Immature natural killer cell (primary cell): ENCODE data around the gene NFKB1. TPM values are rescaled to one million over a fixed set of nuclear protein-coding genes. Genes with fewer than 3 reads are reported as not detected.

Experiments
- DNase-seq, 3 donors: peaks; one replicate each; pipeline ENCODE4 v3.0.0; 2022; ENCODE audit warnings: mixed read lengths in 1 of 3
- H3K27ac Mint-ChIP-seq, 6 donors: one replicate each; pipeline ENCODE4 v1.8.0; 2020; ENCODE audit warnings: mixed read lengths in 6 of 6, mild to moderate bottlenecking in 5 of 6, inconsistent platforms in 4 of 6, moderate library complexity in 3 of 6
- H3K27me3 Mint-ChIP-seq, 3 donors: one replicate each; pipeline ENCODE4 v1.8.0; 2020 to 2021; ENCODE audit warnings: low read depth in 3 of 3, mild to moderate bottlenecking in 3 of 3, mixed read lengths in 3 of 3, moderate library complexity in 3 of 3, inconsistent platforms in 1 of 3
- H3K36me3 Mint-ChIP-seq, 3 donors: one replicate each; pipeline ENCODE4 v1.8.0; 2020; ENCODE audit warnings: mixed read lengths in 3 of 3, inconsistent platforms in 2 of 3, mild to moderate bottlenecking in 2 of 3
- H3K4me1 Mint-ChIP-seq, 2 donors: one replicate each; pipeline ENCODE4 v1.8.0; 2020; ENCODE audit warnings: inconsistent platforms in 2 of 2, mild to moderate bottlenecking in 2 of 2, mixed read lengths in 2 of 2, moderate library complexity in 1 of 2
- H3K4me3 Mint-ChIP-seq, 5 donors: one replicate each; pipeline ENCODE4 v1.8.0; 2020; ENCODE audit warnings: mild to moderate bottlenecking in 5 of 5, mixed read lengths in 5 of 5, inconsistent platforms in 3 of 5, moderate library complexity in 3 of 5
- H3K9me3 Mint-ChIP-seq, 6 donors: one replicate each; pipeline ENCODE4 v1.8.0; 2020; ENCODE audit warnings: mild to moderate bottlenecking in 6 of 6, mixed read lengths in 6 of 6, inconsistent platforms in 4 of 6, moderate library complexity in 3 of 6
- polyA plus RNA-seq, 3 donors: library from polyadenylated mRNA; unstranded; fragments of 300-500 nt; fragmentation: Illumina TruSeq; gene quantifications; one replicate each; pipeline ENCODE4 v1.2.3, GENCODE V29; 2021

Gene NFKB1
- polyA plus RNA-seq, 3 donors from 2014 or later: 9.4 to 16.0 (median 9.4) TPM

GRCh38 chr4:102526532-102526931 lies 25.4 kb downstream of the NFKB1 start:
- Mint-ChIP-seq H3K4me1 (peaks cover 52 to 93% of the 10 kb centered on the region in 2 donors), H3K9me3 (no peaks in the 10 kb centered on the region), H3K36me3 (peaks cover 0 to 5% (median 0%) of the 10 kb centered on the region in 3 donors), H3K27me3 (peaks cover 0 to 29% (median 7%) of the 10 kb centered on the region in 3 donors), H3K4me3 (peak overlapping the region in 1 of 5 donors; percentile 58), H3K27ac (peak overlapping the region in 1 of 6 donors; percentile 42)
- DNase-seq: no peak

GRCh38 chr4:102527695-102528283 lies 26.6 kb downstream of the NFKB1 start:
- no peak for DNase-seq
- peaks cover 0 to 24% (median 4%) of the 10 kb centered on the region in 3 donors for H3K27me3 Mint-ChIP-seq
- no peaks in the 10 kb centered on the region for H3K9me3 Mint-ChIP-seq
- H3K36me3 Mint-ChIP-seq: peaks cover 0 to 8% (median 0%) of the 10 kb centered on the region in 3 donors
- peak overlapping the region in 5 of 6 donors; percentile 28 to 83 (median 46) for H3K27ac Mint-ChIP-seq
- peaks cover 41 to 88% of the 10 kb centered on the region in 2 donors for H3K4me1 Mint-ChIP-seq
- H3K4me3 Mint-ChIP-seq: peak overlapping the region in 2 of 5 donors; percentile 13 to 58

- Mint-ChIP-seq H3K4me3 (no peak overlapping the region), H3K36me3 (peaks cover 0 to 8% (median 0%) of the 10 kb centered on the region in 3 donors)
These were observed 28.8 kb downstream of the NFKB1 start for GRCh38 chr4:102529977-102530376.

GRCh38 chr4:102530986-102531385 lies 29.8 kb downstream of the NFKB1 start:
- H3K36me3 Mint-ChIP-seq: peaks cover 0 to 8% (median 0%) of the 10 kb centered on the region in 3 donors
- no peak overlapping the region for H3K4me3 Mint-ChIP-seq
- H3K9me3 Mint-ChIP-seq: no peaks in the 10 kb centered on the region
- peaks cover 4 to 16% (median 4%) of the 10 kb centered on the region in 3 donors for H3K27me3 Mint-ChIP-seq
- H3K4me1 Mint-ChIP-seq: peaks cover 40 to 84% of the 10 kb centered on the region in 2 donors
- H3K27ac Mint-ChIP-seq: peak overlapping the region in 1 of 6 donors; percentile 2
- no peak for DNase-seq

More at GRCh38 chr4:102529977-102530376, 28.8 kb downstream of the NFKB1 start:
- peaks cover 45 to 89% of the 10 kb centered on the region in 2 donors for H3K4me1 Mint-ChIP-seq
- no peaks in the 10 kb centered on the region for H3K9me3 Mint-ChIP-seq
- peaks cover 4 to 16% (median 4%) of the 10 kb centered on the region in 3 donors for H3K27me3 Mint-ChIP-seq
- no peak for DNase-seq
- H3K27ac Mint-ChIP-seq: peak overlapping the region in 4 of 6 donors; percentile 2 to 76 (median 33)

- Mint-ChIP-seq H3K4me1 (peaks cover 40 to 79% of the 10 kb centered on the region in 2 donors), H3K27me3 (peaks cover 4 to 18% (median 4%) of the 10 kb centered on the region in 3 donors), H3K9me3 (no peaks in the 10 kb centered on the region), H3K36me3 (peaks cover 0 to 8% (median 0%) of the 10 kb centered on the region in 3 donors), H3K27ac (no peak overlapping the region), H3K4me3 (no peak overlapping the region)
- DNase-seq: no peak
These were observed 30.3 kb downstream of the NFKB1 start for GRCh38 chr4:102531462-102531861.

- Mint-ChIP-seq H3K27ac (peak overlapping the region in 4 of 6 donors; percentile 4 to 67 (median 58)), H3K9me3 (no peaks in the 10 kb centered on the region), H3K36me3 (peaks cover 0 to 8% (median 0%) of the 10 kb centered on the region in 3 donors), H3K4me1 (peaks cover 25 to 61% of the 10 kb centered on the region in 2 donors), H3K27me3 (peaks cover 2 to 18% (median 4%) of the 10 kb centered on the region in 3 donors), H3K4me3 (no peak overlapping the region)
- DNase-seq: no peak
These were observed 32.2 kb downstream of the NFKB1 start for GRCh38 chr4:102533348-102533747.

GRCh38 chr4:102533904-102534303 lies 32.7 kb downstream of the NFKB1 start:
- DNase-seq: no peak
- H3K36me3 Mint-ChIP-seq: peaks cover 0 to 8% (median 0%) of the 10 kb centered on the region in 3 donors
- H3K4me1 Mint-ChIP-seq: peaks cover 22 to 55% of the 10 kb centered on the region in 2 donors
- peak overlapping the region; percentile 17 to 64 (median 35) for H3K27ac Mint-ChIP-seq
- peaks cover 2 to 15% (median 4%) of the 10 kb centered on the region in 3 donors for H3K27me3 Mint-ChIP-seq
- no peaks in the 10 kb centered on the region for H3K9me3 Mint-ChIP-seq
- no peak overlapping the region for H3K4me3 Mint-ChIP-seq

GRCh38 chr4:102534845-102535244 lies 33.7 kb downstream of the NFKB1 start:
- no peak overlapping the region for H3K4me3 Mint-ChIP-seq
- H3K27ac Mint-ChIP-seq: peak overlapping the region in 4 of 6 donors; percentile 35 to 64 (median 56)
- H3K9me3 Mint-ChIP-seq: no peaks in the 10 kb centered on the region
- H3K36me3 Mint-ChIP-seq: peaks cover 0 to 10% (median 4%) of the 10 kb centered on the region in 3 donors
- H3K27me3 Mint-ChIP-seq: peaks cover 2 to 10% (median 4%) of the 10 kb centered on the region in 3 donors
- peaks cover 20 to 52% of the 10 kb centered on the region in 2 donors for H3K4me1 Mint-ChIP-seq
- DNase-seq: no peak

- no peak for DNase-seq
- Mint-ChIP-seq H3K27me3 (peaks cover 0 to 4% (median 3%) of the 10 kb centered on the region in 3 donors), H3K4me3 (no peak overlapping the region), H3K9me3 (no peaks in the 10 kb centered on the region), H3K36me3 (peaks cover 0 to 7% (median 4%) of the 10 kb centered on the region in 3 donors), H3K27ac (peak overlapping the region in 1 of 6 donors; percentile 64), H3K4me1 (peaks cover 20 to 48% of the 10 kb centered on the region in 2 donors)
These were observed 34.4 kb downstream of the NFKB1 start for GRCh38 chr4:102535398-102536082.

GRCh38 chr4:102536768-102537167 lies 35.6 kb downstream of the NFKB1 start:
- H3K27me3 Mint-ChIP-seq: peaks cover 0 to 4% (median 2%) of the 10 kb centered on the region in 3 donors
- no peak overlapping the region for H3K4me3 Mint-ChIP-seq
- H3K9me3 Mint-ChIP-seq: no peaks in the 10 kb centered on the region
- H3K27ac Mint-ChIP-seq: no peak overlapping the region
- H3K36me3 Mint-ChIP-seq: peaks cover 4 to 7% (median 5%) of the 10 kb centered on the region in 3 donors
- DNase-seq: no peak
- peaks cover 28 to 48% of the 10 kb centered on the region in 2 donors for H3K4me1 Mint-ChIP-seq

- no peaks in the 10 kb centered on the region for H3K9me3 Mint-ChIP-seq
- no peak for DNase-seq
- H3K27ac Mint-ChIP-seq: no peak overlapping the region
- H3K36me3 Mint-ChIP-seq: peaks cover 4 to 5% (median 5%) of the 10 kb centered on the region in 3 donors
- H3K4me1 Mint-ChIP-seq: peaks cover 28 to 48% of the 10 kb centered on the region in 2 donors
- H3K27me3 Mint-ChIP-seq: peaks cover 0 to 4% (median 2%) of the 10 kb centered on the region in 3 donors
- H3K4me3 Mint-ChIP-seq: no peak overlapping the region
These were observed 36.1 kb downstream of the NFKB1 start for GRCh38 chr4:102537269-102537668.

- DNase-seq: peak in 1 of 3 donors; percentile 18
- H3K36me3 Mint-ChIP-seq: peaks cover 5 to 12% (median 8%) of the 10 kb centered on the region in 3 donors
- no peaks in the 10 kb centered on the region for H3K9me3 Mint-ChIP-seq
- H3K4me1 Mint-ChIP-seq: peaks cover 12 to 43% of the 10 kb centered on the region in 2 donors
- peaks cover 0 to 2% (median 0%) of the 10 kb centered on the region in 3 donors for H3K27me3 Mint-ChIP-seq
- no peak overlapping the region for H3K4me3 Mint-ChIP-seq
- H3K27ac Mint-ChIP-seq: peak overlapping the region; percentile 45 to 78 (median 68)
These were observed 40.5 kb downstream of the NFKB1 start for GRCh38 chr4:102541697-102542096.

- peaks cover 5 to 12% (median 8%) of the 10 kb centered on the region in 3 donors for H3K36me3 Mint-ChIP-seq
- DNase-seq: no peak
- no peak overlapping the region for H3K4me3 Mint-ChIP-seq
- peaks cover 12 to 46% of the 10 kb centered on the region in 2 donors for H3K4me1 Mint-ChIP-seq
- peaks cover 0 to 10% (median 4%) of the 10 kb centered on the region in 3 donors for H3K27me3 Mint-ChIP-seq
- no peaks in the 10 kb centered on the region for H3K9me3 Mint-ChIP-seq
- peak overlapping the region in 3 of 6 donors; percentile 5 to 31 (median 17) for H3K27ac Mint-ChIP-seq
These were observed 42.1 kb downstream of the NFKB1 start for GRCh38 chr4:102543030-102543928.
